ENCODE data around the gene PRSS48.
"Not testable (repeated sequence)": the region's sequence is repeated elsewhere in the genome, so short reads cannot be mapped to it uniquely, and the experiment has no call there.

PRSS48 gene

DNA sequence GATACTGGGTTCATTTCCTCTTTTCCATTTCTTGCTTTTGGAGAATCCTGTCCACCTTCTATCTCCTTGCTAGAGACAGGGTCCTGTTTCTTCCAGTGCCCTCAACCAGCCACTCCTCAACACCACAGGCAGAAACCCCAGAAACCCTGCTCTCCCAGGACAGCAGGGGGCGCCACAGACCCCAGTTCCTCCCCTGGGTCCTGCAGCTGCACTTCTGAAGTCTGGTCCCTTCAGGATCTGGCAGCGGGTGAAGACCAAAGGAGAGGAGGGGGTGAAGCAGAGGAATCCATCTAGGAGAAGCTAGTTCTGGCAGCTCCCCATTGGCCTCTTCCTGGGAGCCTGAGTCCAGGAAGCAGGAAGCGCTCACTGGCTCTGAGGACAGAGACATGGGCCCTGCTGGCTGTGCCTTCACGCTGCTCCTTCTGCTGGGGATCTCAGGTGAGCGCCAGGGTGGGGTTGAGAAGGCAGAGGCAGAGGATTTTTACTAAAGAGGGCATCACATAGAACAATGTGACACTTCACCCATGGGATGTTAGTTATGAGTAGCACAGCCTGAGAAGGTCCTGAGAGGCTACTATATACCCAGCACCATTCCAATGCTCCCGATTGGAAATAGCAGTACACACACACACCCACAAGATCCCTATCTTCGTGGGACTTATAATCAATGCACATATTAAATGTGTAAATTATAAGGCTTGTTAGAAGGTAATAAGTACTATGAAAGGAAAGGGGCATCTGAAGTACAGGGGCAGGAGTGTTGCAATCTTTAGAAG, at the start of gene PRSS48:
Gene PRSS48 (plus strand): TSS at position 375 of the 776 bp plus-strand sequence. CDS start 12 bp downstream, at position 387.
- peak; percentile 46 to 60 for DNase-seq

GRCh38 chr4:151227172-151227571, 49.8 kb upstream of the PRSS48 start:
- DNase-seq = no peak

DNA sequence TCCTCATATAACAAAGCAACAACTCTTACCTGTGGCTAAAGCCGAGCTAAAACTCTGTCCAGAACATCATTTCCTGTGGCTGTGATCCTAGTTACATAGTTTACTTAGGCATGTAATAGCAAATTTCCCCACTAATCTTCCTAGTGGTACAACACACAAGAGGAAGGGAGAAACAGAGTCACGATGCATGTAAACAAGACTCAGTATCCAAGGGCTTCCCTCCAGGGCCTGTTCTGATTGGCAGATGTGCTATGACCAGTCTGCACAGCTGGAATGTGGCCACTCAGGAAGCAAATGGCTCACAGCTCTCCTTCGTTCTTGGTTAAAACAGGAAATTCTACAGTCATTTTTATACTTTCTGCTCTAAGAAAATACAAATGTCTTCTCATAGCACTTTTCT, 49.2 kb upstream of the PRSS48 start:
- DNase-seq = peak in 1 of 2 experiments; percentile 3

GRCh38 chr4:151228189-151229119, 48.5 kb upstream of the PRSS48 start:
- no peak for DNase-seq

DNA sequence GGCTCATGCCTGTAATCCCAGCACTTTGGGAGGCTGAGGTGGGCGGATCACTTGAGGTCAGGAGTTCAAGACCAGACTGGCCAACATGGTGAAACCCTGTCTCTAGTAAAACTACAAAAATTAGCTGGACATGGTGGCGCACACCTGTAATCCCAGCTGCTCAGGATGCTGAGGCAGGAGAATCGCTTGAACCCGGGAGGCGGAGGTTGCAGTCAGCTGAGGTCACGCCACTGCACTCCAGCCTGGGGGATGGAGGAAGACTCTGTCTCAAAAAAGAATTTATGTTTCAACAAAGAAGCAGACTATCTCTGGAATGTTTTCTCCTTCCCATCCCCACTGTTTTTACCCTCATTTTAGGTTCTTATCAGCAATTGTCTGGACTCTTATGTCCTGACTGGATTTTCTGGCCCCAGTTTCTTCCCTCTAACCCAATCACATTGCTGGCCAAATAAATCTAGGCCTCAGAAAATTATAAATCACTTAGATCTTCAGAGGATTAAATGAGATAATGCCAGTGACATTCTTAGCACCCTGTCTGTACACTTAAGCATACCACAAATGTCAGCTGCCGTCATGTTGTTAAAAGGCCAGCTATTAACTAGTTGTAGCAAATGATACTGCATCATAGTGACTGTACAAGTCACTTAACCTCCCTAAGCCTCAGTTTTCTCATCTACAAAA, 44.9 kb upstream of the PRSS48 start:
- DNase-seq = no peak

DNA sequence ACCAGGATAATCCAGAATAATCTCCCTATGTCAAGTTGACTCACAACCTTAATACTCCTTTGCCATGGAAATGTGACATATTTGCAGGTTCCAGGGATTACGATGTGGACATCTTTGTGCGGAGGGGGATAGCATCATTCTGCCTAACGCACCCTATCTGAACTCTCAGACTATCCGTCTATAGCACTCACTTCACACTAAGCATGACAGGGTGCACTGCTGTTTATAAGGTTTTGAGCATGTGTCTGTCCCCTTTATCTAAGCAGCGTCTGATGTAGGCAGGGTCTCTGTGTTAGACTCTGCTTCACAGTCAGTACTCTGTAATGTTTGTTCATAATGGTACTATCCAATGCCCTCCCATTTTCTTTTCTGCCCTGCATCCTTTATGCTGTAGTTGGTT, 43.4 kb upstream of the PRSS48 start:
- DNase-seq = no peak

DNA sequence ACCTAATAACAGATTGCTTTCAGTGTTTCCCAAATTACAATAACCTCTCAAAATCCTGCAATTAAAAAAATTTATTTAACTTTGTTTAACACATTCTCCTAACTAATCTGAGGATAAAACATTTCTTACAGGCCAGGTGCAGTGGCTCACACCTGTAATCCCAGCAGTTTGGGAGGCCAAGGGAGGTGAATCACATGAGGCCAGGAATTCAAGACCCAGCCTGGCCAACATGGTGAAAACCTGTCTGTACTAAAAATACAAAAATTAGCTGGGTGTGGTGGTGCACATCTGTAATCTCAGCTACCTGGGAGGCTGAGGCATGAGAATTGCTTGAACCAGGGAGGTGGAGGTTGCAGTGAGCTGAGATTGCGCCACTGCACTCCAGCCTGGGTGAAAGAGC, 41.6 kb upstream of the PRSS48 start:
- not testable (repeated sequence) for DNase-seq

GRCh38 chr4:151236036-151236435, 40.9 kb upstream of the PRSS48 start:
- DNase-seq = no peak

DNA sequence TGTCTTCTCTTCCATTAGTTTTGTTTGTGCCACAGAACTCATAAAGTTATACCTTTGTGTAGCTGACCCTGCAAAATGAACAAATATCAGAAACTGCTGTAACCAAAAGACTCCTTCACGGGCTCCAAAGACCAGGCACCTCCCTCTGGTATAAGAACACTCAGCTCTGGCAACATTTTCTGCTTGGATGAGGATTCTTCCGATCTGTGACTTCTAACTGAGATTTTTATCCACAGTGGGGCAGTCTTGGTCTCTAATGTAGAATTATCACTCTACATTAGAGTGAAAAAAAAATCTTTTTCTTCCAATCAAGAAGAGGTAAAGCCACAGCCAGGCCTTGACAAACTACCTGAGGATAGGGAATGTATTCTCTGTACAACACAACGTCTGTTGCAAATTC, 38.5 kb upstream of the PRSS48 start:
- no peak for DNase-seq

- DNase-seq = no peak
Measured at GRCh38 chr4:151239608-151240007, 37.4 kb upstream of the PRSS48 start.

GRCh38 chr4:151242305-151242704, 34.7 kb upstream of the PRSS48 start:
- DNase-seq = no peak

DNA sequence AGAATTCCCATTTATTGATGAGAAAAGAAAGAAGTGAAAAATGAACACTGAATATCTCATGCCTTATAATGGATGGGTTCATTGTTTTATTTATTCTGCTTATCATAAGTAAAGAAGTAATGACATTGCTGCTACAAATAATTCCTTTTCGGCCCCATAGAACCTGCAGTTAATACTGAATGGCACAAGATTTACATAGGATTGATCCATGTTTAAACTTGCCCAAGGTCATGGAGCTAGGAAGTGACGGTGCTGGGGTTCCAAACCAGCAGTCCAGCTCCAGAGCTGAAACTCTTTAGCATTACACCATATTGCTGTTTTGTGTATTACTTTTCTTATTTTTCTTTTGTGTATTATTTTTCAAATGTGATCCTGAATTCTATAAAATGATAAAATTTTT, 30.2 kb upstream of the PRSS48 start:
- DNase-seq = no peak

- no peak for DNase-seq
Measured at GRCh38 chr4:151247395-151247794, 29.6 kb upstream of the PRSS48 start.

DNA sequence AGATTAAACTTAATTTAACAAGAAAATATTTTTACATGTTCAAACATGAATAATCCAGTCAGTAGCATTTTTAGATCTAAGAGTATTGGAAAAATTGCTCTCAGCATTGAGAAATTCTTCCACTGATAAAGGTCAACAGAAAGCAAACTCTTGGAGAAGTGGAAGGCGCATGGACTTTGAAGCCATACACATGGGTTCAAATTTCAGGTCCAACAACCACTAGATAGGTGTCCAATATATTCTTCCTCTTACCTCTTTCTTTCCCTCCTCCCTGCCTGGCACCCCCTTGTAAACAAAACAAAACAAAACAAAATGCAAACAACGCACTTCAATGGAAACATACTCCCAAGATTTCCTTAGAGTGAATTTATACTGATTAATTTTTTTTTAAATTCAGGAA, 28.4 kb upstream of the PRSS48 start:
- no peak for DNase-seq

- DNase-seq = no peak
Measured at GRCh38 chr4:151250706-151251105, 26.3 kb upstream of the PRSS48 start.

- no peak for DNase-seq
Measured at GRCh38 chr4:151251603-151252304, 25.2 kb upstream of the PRSS48 start.

DNA sequence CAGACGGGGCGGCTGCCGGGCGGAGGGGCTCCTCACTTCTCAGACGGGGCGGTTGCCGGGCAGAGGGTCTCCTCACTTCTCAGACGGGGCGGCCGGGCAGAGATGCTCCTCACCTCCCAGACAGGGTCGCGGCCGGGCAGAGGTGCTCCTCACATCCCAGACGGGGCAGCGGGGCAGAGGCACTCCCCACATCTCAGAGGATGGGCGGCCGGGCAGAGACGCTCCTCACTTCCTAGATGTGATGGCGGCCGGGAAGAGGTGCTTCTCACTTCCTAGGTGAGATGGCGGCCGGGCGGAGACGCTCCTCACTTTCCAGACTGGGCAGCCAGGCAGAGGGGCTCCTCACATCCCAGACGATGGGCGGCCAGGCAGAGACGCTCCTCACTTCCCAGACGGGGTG, 21.7 kb upstream of the PRSS48 start:
- not testable (repeated sequence) for DNase-seq

DNA sequence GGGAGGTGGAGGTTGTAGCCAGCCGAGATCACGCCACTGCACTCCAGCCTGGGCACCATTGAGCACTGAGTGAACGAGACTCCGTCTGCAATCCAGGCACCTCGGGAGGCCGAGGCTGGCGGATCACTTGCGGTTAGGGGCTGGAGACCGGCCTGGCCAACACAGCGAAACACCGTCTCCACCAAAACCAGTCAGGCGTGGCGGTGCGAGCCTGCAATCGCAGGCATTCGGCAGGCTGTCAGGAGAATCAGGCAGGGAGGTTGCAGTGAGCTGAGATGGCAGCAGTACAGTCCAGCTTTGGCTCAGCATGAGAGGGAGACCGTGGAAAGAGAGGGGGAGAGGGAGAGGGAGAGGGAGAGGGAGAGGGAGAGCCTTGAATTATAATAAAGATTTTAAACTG, 21.3 kb upstream of the PRSS48 start:
- DNase-seq = not testable (repeated sequence)

DNA sequence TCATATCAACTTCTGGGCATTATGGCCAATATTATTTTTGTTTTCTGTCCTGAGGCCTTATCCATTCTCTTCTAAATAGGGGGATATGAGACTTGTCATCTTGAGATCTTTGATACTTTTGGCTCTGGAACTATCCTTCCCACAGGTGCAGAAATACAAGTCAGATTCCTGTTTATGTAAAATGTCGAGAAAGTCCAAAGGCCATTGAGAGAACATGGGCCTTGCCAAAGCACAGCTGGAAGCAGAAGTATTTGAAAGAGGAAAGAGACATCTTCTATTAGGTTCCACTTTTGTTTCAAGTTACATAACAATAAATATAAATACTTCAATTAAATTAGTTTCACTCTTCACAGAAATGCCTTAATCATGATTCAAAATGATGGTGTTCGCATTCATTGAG, 20.8 kb upstream of the PRSS48 start:
- no peak for DNase-seq

GRCh38 chr4:151257704-151258103, 19.3 kb upstream of the PRSS48 start:
- no peak for DNase-seq

GRCh38 chr4:151259752-151260151, 17.2 kb upstream of the PRSS48 start:
- no peak for DNase-seq

- no peak for DNase-seq
Measured at GRCh38 chr4:151260526-151260925, 16.4 kb upstream of the PRSS48 start.

- DNase-seq = no peak
Measured at GRCh38 chr4:151263455-151263854, 13.5 kb upstream of the PRSS48 start.
